GM12878 (cell line): ENCODE data around the gene LSM10. TPM values are rescaled to one million over a fixed set of nuclear protein-coding genes. Genes with fewer than 3 reads are reported as not detected.

Experiments
- BCLAF1 ChIP-seq: fragments of 450-650 bp; IDR thresholded peaks from 2 replicates; pipeline ENCODE4 v1.6.1; 2017; ENCODE audit warnings: antibody characterized with exemption, mild to moderate bottlenecking, moderate library complexity
- BMI1 ChIP-seq: fragments of 450-650 bp; IDR thresholded peaks from 2 replicates; pipeline ENCODE4 v1.6.1; 2016; ENCODE audit warnings: mild to moderate bottlenecking, moderate library complexity, borderline replicate concordance
- CBFB ChIP-seq: IDR thresholded peaks from 2 replicates; pipeline ENCODE4 v1.6.1; 2016; ENCODE audit warnings: antibody characterized with exemption, low read depth
- CHD1 ChIP-seq: IDR thresholded peaks from 2 replicates; pipeline ENCODE4 v1.6.1; 2012; ENCODE audit warnings: low read depth, low read length, improper control_type of control experiment
- CREB1 ChIP-seq: IDR thresholded peaks from 2 replicates; pipeline ENCODE4 v1.6.1; 2012; ENCODE audit warnings: low read depth, mild to moderate bottlenecking, inconsistent platforms
- CREM ChIP-seq: IDR thresholded peaks from 2 replicates; pipeline ENCODE4 v1.6.1; 2014; ENCODE audit warnings: antibody characterized with exemption, low read depth
- E4F1 ChIP-seq: fragments of 450-650 bp; IDR thresholded peaks from 2 replicates; pipeline ENCODE4 v1.6.1; 2018; ENCODE audit warnings: borderline replicate concordance, mild to moderate bottlenecking; ENCODE audit not compliant: partially characterized antibody
- EED ChIP-seq: sonication (generic); IDR thresholded peaks from 2 replicates; pipeline ENCODE4 v1.6.1; 2016; ENCODE audit warnings: antibody characterized with exemption, low read depth
- EP300 ChIP-seq, 2 experiments: fragments of 150-350 bp in 1 of 2; IDR thresholded peaks; 2 replicates each; pipeline ENCODE4 v1.6.1; 2011 to 2012; ENCODE audit warnings: low read depth in 2 of 2, low read length in 2 of 2, borderline replicate concordance in 1 of 2, improper control_type of control experiment in 1 of 2, inconsistent platforms in 1 of 2; ENCODE audit not compliant: control insufficient read depth in 1 of 2
- ESRRA ChIP-seq: IDR thresholded peaks from 2 replicates; pipeline ENCODE4 v1.6.1; 2012; ENCODE audit warnings: mild to moderate bottlenecking, low read length, improper control_type of control experiment
- GABPA ChIP-seq: IDR thresholded peaks from 2 replicates; pipeline ENCODE4 v1.6.1; 2014; ENCODE audit warnings: antibody characterized with exemption, low read depth, mild to moderate bottlenecking, inconsistent platforms
- HDAC2 ChIP-seq: fragments of 200-600 bp; sonication (generic); IDR thresholded peaks from 2 replicates; pipeline ENCODE4 v1.6.1; 2017
- MXI1 ChIP-seq: fragments of 150-350 bp; IDR thresholded peaks from 2 replicates; pipeline ENCODE4 v1.6.1; 2011; ENCODE audit warnings: low read depth, mild to moderate bottlenecking, inconsistent platforms, low read length, improper control_type of control experiment
- MYC ChIP-seq: IDR thresholded peaks from 2 replicates; pipeline ENCODE4 v1.6.1; 2011; ENCODE audit warnings: mild to moderate bottlenecking, low read length, moderate library complexity, inconsistent platforms; ENCODE audit not compliant: insufficient read depth, insufficient replicate concordance, insufficient read length, severe bottlenecking
- NFYA ChIP-seq: IDR thresholded peaks from 2 replicates; pipeline ENCODE4 v1.6.1; 2011; ENCODE audit warnings: low read depth, mild to moderate bottlenecking, low read length, improper control_type of control experiment, borderline replicate concordance
- POLR2A ChIP-seq: IDR thresholded peaks from 2 replicates; pipeline ENCODE4 v1.6.1; 2011; ENCODE audit warnings: low read depth, mild to moderate bottlenecking, low read length
- SMAD1 ChIP-seq: fragments of 450-650 bp; IDR thresholded peaks from 2 replicates; pipeline ENCODE4 v1.6.1; 2018; ENCODE audit warnings: mild to moderate bottlenecking, low read depth; ENCODE audit not compliant: partially characterized antibody
- SREBF1 ChIP-seq: IDR thresholded peaks from 2 replicates; pipeline ENCODE4 v1.6.1; 2012; ENCODE audit warnings: mild to moderate bottlenecking, low read length
- SRF ChIP-seq, 2 experiments: IDR thresholded peaks; 2 replicates each; pipeline ENCODE4 v1.6.1; 2011; ENCODE audit warnings: low read depth in 2 of 2, low read length in 2 of 2, mild to moderate bottlenecking in 1 of 2, moderate library complexity in 1 of 2
- STAT1 ChIP-seq: fragments of 450-650 bp; conservative IDR thresholded peaks from 2 replicates; pipeline ENCODE4 v1.6.1; 2014; ENCODE audit warnings: antibody characterized with exemption, mild to moderate bottlenecking
- TBL1XR1 ChIP-seq: IDR thresholded peaks from 2 replicates; pipeline ENCODE4 v1.6.1; 2012; ENCODE audit warnings: low read depth, low read length, improper control_type of control experiment
- USF1 ChIP-seq: IDR thresholded peaks from 2 replicates; pipeline ENCODE4 v1.6.1; 2011; ENCODE audit warnings: borderline replicate concordance, low read depth, mild to moderate bottlenecking, moderate library complexity, mixed read lengths, low read length; ENCODE audit not compliant: insufficient read depth; ENCODE audit errors: extremely low read length
- ZBTB33 ChIP-seq: fragments of 450-650 bp; IDR thresholded peaks from 2 replicates; pipeline ENCODE4 v1.6.1; 2017; ENCODE audit warnings: mild to moderate bottlenecking
- ZNF622 ChIP-seq: fragments of 450-650 bp; IDR thresholded peaks from 2 replicates; pipeline ENCODE4 v1.6.1; 2017; ENCODE audit warnings: mild to moderate bottlenecking, inconsistent platforms
- polyA plus RNA-seq, 11 experiments: library from polyadenylated mRNA; depleted of rRNA in 4 of 11; unstranded in 6 of 11; stranded (reverse) in 5 of 11; fragments of >200 nt; fragmentation: Nextera tagmentation in 4 of 11; fragmentation: Illumina TruSeq in 1 of 11; extraction: Ambion mirVana in 4 of 11; extraction: Trizol in 1 of 11; gene quantifications; 1 replicate in 1 of 11; 2 replicates in 10 of 11; pipeline versions ENCODE4 v1.2.1 to v1.2.3, GENCODE V29; 2011 to 2016; ENCODE audit warnings: inconsistent platforms in 2 of 11, missing spikeins in 2 of 11, low read depth in 1 of 11
- total RNA-seq, 4 experiments: library from RNA; depleted of rRNA in 3 of 4; stranded (reverse); fragments of >200 nt in 3 of 4; fragmentation: Illumina TruSeq in 1 of 4; extraction: Trizol in 1 of 4; gene quantifications; 2 replicates each; pipeline versions ENCODE4 v1.2.1 to v1.2.3, GENCODE V29; 2013 to 2021

Gene LSM10
- total and polyA plus RNA-seq, 10 of the 15 experiments (the other 5 are each of a cell fraction or from before 2014, with no cell fraction given) = 13.1 to 103 (median 57.5) TPM

GRCh38 chr1:36400825-36401601 lies 3.3 kb upstream of the LSM10 start (continued):
- TF ChIP-seq CREB1 (no peak), ZNF622 (no peak), CREM (no peak), SREBF1 (no peak), BMI1 (no peak), E4F1 (no peak), MYC (no peak), HDAC2 (no peak), EP300 (IDR thresholded peaks at IDR 0.05; ENCODE audit: borderline replicate concordance in 1 of 2, control insufficient read depth in 1 of 2, low read depth in 2 of 2, low read length in 2 of 2) (no peak), CBFB (no peak), ZBTB33 (no peak), USF1 (peak; percentile 70), STAT1 (no peak), TBL1XR1 (no peak; the same call in 1 of the 2 replicates), EED (no peak), SMAD1 (no peak), GABPA (peak; percentile 82), BCLAF1 (no peak), SRF (IDR thresholded peaks at IDR 0.05; ENCODE audit: low read depth in 2 of 2, low read length in 2 of 2) (no peak), CHD1 (no peak), MXI1 (no peak), NFYA (no peak), POLR2A (peak; percentile 73), ESRRA (no peak)
